ENCODE measurements around the gene UBE2A.

UBE2A gene

DNA sequence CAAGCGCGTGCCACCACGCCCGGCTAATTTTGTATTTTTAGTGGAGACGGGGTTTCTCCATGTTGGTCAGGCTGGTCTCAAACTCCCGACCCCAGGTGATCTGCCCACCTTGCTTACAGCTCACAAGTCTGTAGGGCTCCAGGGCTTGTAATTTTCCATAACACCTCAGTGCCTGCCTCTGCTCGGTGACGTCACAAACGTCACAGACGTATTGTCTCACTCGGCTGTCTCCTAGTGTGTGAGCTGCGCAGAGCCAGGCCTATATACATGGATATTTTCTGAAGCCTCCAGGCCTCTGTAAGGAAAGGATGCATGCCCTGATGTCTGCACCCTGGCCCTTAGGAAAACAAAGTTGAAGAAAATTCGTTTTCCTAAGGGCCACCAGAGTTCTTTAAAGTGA lies 40.4 kb downstream of the UBE2A start:
- FAIRE-seq: no peak

DNA sequence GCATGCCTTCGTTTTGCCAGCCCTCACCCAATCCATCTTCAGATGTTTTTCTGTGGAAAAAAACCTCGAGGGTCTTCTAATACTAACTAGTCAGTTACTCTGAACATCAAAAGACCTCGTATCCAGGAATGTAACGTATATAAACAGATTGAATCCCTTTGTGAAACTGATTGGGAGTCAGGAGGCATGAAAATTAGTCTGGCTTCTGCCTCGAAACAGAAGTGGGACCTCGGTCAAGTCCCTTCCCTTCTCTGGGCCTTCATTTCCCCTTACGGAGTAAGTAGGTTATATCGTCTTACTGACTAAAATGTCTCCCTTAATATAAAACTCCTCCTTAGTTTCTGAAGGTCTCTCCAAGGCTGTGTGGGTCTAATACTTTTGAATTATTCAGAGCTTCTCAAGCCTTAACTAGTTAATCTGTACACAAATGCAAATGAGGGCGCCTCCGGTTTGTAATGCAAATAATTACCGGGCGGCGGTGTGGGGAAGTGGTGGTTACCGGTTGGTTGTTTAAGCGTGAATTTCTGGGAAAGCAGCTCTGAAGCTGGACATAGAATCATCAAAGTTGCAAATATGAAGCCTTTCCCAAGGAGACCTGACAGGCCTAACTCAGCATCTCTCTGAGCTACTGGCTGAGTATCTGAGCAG lies 43.3 kb downstream of the UBE2A start:
- FAIRE-seq: no peak

DNA sequence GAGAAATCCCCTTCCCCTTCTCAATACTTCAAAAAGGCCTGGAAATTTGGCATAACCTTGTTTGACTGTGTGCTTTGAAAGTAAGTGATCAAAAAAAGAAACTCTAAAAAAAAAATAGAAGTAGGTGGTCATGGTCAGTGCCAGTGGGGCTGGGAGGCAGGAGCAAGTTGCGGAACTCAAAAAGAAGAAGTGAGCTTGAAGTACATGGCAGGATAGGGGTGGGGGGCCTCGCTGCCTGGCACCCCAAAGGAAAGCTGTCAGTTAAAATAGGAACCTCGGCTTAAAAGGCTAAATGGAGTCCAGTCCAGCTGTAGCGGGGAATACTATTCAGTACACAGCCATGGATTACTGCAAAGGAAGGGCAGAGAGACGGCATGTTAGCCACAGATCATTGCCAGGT lies 44.1 kb downstream of the UBE2A start:
- FAIRE-seq: no peak

DNA sequence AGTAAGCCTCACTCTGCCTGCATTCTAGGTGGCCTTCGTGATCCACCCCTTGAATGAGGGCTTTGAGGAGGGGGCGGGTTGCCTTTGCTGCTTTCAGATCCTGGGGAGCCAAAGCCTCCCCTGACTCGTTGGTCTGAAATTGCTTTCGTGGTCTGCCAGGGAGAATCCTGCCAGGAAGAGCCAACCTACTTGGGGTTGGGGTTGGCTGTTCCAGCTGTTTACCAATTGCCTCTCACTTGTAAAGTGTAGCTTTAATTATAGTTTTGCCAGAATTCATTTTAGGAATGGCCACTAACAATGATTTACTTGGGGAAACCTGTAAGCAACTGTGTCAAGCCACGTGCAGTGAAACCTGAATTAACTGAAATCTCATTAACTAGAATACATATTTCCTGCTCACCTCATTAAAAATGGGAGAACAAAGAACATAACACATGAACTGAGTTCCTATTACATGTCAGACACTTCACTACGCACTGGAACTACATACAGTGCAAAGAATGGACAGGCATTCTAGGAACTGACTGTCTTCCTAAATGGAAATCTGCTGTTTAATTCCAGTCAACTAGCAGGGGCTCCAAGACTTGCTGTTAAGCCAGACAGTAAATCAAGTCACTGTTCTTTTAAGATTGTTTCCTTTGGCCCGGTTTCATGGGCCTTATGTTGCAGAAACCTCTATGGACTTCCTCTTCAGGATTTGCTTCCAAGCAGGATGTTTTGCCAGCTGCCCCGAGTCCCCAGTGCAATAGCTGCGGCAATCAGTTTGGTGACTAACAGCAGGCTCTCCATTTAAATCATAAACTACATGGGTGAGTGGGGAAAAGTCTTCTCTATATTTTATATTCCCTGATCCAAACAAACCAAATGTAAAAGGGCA lies 48.2 kb downstream of the UBE2A start:
- no peak for FAIRE-seq

DNA sequence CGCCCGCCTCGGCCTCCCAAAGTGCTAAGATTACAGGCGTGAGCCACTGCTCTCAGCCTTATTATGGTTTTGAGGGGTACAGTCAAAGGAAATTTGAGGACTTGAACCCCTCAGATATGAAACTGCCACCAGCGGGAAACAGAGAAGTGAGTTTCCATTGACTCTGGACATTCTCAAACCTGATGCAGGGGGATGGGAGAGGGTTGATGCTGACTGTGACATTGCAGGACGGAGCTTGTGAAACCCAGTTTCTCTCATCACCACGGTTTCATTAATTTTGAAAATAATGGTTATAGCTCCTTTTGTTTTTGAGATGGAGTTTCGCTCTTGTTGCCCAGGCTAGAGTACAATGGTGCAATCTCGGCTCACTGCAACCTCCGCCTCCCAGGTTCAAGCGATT lies 50.1 kb downstream of the UBE2A start:
- no peak for FAIRE-seq

DNA sequence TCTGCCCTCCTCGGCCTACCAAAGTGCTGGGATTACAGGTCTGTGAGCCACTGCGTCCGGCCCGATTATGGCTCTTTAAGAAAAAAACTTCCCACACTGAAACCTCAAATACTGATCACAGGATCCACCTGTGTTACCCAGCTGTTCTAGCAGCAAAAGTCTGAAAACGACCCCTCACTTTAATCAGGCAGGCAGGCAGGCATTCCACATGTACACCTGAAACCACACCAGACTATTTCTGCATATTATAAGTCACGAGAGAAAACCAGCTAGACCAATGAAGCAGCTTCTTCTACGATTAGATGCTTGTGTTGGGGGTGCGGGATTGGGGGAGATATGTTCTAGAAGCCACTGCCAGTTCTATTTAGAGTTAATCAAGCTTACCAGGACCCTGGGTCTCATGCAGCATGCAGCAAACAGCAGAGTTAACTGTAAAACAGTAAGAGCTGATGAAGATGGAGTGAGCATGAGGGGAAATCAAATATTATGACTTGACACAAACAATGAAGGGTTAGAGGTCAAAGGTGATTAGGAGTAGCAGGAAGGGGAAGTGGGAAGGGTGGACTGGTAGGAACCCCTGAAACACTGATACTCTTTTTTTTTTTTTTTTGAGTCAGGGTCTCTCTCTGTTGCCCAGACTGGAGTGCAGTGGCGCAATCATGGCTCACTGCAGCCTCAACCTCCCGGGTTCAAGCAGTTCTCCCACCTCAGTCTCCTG lies 50.7 kb downstream of the UBE2A start:
- no peak for FAIRE-seq

DNA sequence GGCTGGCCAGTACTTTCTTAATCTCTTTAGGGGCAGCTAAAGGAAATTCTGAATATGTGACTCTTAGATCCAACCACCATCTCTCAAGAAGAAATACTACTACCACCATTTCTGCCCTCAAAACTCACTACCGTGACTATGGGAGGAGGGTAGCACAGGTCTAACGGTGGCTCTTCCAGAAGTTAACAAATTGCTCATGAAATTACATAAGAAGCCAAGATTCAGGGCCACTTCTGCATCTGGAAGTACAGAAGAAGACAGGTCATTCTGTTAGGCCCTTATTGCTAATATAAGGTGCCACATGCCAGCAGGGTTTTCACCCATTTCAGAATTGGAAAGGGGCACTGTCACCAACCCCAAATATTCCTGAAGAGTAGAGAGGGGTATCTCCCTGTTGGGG lies 51.5 kb downstream of the UBE2A start:
- FAIRE-seq: no peak
